Fibroblast of pulmonary artery (primary cell): ENCODE measurements around the gene VASH1.

ENCODE experiments used
- DNase-seq: peaks from one replicate; pipeline ENCODE4 v3.0.0-alpha.2; 2010; ENCODE audit warnings: low read depth
- H3K4me3 ChIP-seq: replicated peaks from 2 replicates; pipeline ENCODE4 v1.5.1; 2011; ENCODE audit warnings: low read depth, mild to moderate bottlenecking, control low read depth, low read length, moderate library complexity
- CTCF ChIP-seq: IDR thresholded peaks from 2 replicates; pipeline ENCODE4 v1.5.1; 2011; ENCODE audit warnings: mild to moderate bottlenecking, control low read depth, low read length, inconsistent platforms; ENCODE audit errors: missing control alignments

The VASH1 gene

GRCh38 chr14:76780875-76781647 is 19.8 kb downstream of the VASH1 start:
- no peak for TF ChIP-seq CTCF
- no peak overlapping the region for H3K4me3 ChIP-seq
- DNase-seq: peak; percentile 18

- H3K4me3 ChIP-seq: no peak overlapping the region
- TF ChIP-seq CTCF: no peak
- DNase-seq: no peak
Observed at GRCh38 chr14:76781648-76782051, 20.4 kb downstream of the VASH1 start.

GRCh38 chr14:76782115-76782884 is 21.0 kb downstream of the VASH1 start:
- no peak for DNase-seq
- TF ChIP-seq CTCF: no peak
- H3K4me3 ChIP-seq: no peak overlapping the region

- TF ChIP-seq CTCF: no peak
- peak; percentile 21 for DNase-seq
- H3K4me3 ChIP-seq: no peak overlapping the region
Observed at GRCh38 chr14:76782885-76783566, 21.8 kb downstream of the VASH1 start.

- no peak for DNase-seq
- no peak for TF ChIP-seq CTCF
- no peak overlapping the region for H3K4me3 ChIP-seq
Observed at GRCh38 chr14:76784266-76784874, 23.1 kb downstream of the VASH1 start.

GRCh38 chr14:76784881-76785280 is 23.6 kb downstream of the VASH1 start:
- no peak overlapping the region for H3K4me3 ChIP-seq
- peak; percentile 86 for DNase-seq
- TF ChIP-seq CTCF: peak; percentile 99
